ENCODE measurements around the gene RBMXL3.
"Not testable (repeated sequence)": the region's sequence is repeated elsewhere in the genome, so short reads cannot be mapped to it uniquely, and the experiment has no call there.

Gene RBMXL3

GRCh38 chrX:115189110-115189509 lies at the start of gene RBMXL3:
TSS of gene RBMXL3 (plus strand) at chrX:115189410. CDS start at chrX:115189442, 32 bp downstream.
- no peak for DNase-seq

GRCh38 chrX:115142057-115142456 lies 47.2 kb upstream of the RBMXL3 start:
- no peak for DNase-seq

DNA sequence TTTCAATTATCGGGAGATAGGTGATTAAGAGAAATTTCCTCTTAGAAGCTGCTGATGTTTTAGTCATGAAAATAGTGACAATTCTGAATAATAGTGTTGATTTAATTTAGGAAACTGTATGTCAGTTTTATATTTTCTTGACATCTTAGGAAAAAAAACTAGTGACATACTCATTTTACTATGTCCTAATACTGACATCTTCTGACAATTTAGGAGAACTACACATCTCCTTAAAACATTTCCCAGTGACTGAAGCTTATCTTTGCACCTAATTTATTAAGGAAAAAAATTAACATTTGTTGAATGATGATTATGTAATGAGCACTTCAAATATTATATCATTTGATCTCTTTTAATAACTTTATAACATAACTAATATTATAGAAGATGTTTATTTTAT lies 42.0 kb upstream of the RBMXL3 start:
- DNase-seq: no peak

DNA sequence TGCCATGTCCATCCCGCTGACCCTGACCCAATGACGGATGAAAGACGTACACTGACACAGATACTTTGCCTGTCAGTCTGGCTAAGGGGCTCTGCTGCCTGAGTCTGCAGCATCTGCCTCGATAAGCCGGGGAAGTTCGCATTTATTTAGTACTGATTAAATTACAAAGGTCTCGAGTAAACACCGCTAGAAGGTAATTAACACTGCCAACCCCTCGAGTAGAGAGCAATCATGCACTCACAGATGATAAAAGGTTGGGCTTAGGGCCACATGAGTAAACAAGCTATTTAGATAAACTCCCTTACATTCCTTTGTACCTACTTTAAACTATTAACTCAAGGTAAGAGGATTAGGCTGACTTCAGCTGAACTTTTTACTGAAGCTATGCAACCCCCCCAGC lies 16.0 kb upstream of the RBMXL3 start:
- no peak for DNase-seq

DNA sequence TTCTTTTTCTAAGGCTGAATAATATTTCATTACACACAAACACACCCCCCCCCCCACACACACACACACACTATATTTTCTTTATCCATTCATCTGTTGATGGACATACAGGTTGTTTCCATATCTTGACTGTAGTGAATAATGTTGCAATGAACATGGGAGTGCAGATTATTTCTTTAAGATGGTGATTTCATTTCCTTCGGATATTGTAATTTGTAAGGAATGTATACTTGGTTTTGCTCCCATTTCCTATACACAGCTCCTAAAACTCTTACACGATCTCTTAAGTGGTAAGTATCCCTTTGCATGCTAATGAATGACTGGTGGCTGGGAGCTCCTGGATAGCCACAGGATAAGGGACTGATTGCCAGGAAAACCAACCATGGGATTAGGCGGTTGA lies 14.7 kb upstream of the RBMXL3 start:
- no peak for DNase-seq

GRCh38 chrX:115177932-115178331 lies 11.3 kb upstream of the RBMXL3 start:
- DNase-seq: no peak

DNA sequence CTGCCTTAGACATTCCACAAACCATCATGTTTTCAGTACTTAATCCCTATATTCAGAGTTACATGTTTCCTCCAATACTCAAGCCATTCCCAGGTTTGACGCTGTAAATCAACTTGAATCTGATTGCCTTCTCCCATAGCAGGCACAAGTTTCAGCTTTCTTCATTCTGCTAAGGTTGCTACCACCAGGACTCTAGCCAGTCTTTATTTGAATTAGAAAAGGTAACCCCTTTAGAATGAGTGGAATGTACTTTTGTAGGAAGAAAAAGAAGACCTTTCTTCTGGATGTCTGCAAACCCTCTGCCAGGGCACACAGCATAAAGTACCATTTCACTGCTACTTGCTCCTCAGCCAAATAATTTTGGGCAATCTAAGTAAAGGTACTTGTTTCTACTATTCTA lies 10.7 kb upstream of the RBMXL3 start:
- DNase-seq: no peak

DNA sequence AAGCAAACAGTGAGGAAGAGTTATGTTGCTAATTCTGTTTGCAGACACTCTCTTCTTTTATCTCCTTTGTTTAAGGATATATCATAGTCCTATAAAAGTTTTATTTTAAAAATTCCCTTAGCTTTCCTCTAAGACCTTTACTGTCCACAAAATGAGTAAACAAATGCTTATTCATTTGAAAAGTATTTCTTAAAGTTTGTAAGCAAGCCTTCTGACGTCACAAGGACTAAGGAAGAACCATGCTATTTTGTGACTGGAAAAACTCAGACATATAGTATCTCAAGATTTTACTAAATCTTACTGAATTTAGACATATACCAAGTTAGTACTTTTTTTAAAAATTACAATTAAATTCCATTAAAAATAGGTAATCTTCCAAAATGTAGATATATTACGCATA lies 5.2 kb upstream of the RBMXL3 start:
- no peak for DNase-seq

DNA sequence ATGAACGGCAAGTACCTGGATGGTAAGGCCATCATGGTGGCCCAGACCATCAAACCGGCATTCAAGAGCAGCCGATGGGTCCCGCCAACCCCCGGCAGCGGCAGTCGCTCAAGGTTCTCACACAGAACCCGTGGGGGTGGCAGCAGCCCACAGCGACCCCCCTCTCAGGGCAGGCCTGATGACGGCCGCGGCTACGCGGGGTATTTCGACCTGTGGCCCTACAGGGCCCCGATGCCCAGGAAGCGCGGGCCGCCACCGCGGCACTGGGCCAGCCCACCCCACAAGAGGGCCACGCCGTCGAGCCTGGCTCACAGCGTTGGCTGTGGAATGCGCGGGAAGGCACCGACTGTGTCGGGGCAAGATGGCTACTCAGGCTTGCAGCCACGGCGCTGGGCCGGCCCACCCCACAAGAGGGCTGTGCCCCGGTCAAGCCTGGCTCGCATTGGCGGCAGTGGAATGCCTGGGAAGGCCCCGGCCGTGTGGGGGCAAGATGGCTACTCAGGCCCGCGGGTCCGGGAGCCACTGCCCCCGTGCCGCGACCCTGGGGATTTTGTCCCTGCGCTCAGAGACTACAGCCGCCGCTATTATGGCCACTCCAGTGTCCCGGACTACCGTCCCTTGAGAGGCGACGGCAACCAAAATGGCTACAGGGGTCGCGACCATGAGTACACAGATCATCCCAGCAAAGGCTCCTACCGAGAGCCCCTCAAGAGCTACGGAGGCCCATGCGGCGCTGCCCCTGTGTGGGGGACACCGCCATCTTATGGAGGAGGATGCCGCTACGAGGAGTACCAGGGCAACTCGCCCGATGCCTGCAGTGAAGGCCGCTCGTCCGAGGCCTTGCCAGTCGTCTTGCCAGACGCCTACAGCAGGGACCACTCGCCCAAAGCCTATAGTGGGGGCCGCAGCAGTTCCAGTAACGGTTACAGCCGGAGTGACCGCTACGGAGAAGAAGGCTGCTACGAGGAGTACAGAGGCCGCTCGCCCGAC lies 731 bp downstream of the RBMXL3 start:
- no peak for DNase-seq

GRCh38 chrX:115190636-115191489 lies 1.7 kb downstream of the RBMXL3 start:
- no peak for DNase-seq

DNA sequence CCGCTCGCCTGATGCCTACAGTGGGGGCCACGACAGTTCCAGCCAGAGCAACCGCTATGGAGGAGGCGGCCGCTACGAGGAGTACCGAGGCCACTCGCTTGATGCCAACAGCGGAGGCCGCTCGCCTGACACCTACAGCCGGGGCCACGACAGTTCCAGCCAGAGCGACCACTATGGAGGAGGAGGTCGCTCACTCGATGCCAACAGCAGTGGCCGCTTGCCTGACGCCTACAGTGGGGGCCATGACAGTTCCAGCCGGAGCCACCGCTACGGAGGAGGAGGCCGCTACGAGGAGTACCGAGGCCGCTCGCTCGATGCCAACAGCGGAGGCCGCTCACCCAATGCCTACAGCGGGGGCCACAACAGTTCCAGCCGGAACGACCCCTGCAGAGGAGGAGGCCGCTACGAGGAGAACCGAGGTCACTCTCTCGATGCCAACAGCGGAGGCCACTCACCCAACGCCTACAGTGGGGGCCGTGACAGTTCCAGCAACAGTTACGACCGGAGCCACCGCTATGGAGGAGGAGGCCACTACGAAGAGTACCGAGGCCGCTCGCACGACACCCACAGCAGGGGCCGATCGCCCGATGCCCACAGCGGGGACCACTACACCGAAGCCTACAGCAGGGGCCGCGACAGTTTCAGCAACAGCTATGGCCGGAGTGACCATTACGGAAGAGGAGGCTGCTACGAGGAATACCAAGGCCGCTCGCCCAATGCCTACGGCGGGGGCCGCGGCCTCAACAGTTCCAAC lies 2.5 kb downstream of the RBMXL3 start:
- DNase-seq: no peak

- no peak for DNase-seq
These were observed 3.1 kb downstream of the RBMXL3 start for GRCh38 chrX:115192244-115192700.

DNA sequence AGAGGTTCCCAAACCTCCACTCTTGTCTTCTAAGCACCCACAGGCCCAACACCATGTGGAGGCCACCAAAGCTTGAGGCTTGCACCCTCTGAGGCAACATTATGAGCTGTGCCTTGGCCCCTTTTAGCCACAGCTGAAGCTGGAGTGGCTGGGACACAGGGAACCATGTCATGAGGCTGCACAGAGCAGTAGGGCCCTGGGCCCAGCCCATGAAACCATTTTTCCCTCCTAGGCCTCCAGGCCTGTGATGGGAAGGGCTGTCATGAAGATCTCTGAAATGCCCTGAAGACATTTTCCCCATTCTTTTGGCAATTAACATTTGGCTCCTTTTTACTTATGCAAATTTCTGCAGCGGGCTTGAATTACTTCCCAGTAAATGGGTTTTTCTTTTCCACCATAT lies 14.8 kb downstream of the RBMXL3 start:
- no peak for DNase-seq

GRCh38 chrX:115209547-115209946 lies 20.3 kb downstream of the RBMXL3 start:
- not testable (repeated sequence) for DNase-seq

GRCh38 chrX:115214151-115214550 lies 24.9 kb downstream of the RBMXL3 start:
- no peak for DNase-seq

GRCh38 chrX:115214605-115215004 lies 25.4 kb downstream of the RBMXL3 start:
- DNase-seq: no peak

DNA sequence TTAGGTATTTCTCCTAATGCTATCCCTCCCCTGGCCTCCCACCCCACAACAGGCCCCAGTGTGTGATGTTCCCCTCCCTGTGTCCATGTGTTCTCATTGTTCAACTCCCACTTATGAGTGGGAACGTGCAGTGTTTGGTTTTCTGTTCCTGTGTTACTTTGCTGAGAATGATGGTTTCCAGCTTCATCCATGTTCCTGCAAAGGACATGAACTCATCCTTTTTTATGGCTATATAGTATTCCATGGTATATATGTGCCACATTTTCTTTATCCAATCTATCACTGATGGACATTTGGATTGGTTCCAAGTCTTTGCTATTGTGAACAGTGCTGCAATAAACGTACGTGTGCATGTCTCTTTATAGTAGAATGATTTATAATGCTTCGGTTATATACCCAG lies 28.1 kb downstream of the RBMXL3 start:
- not testable (repeated sequence) for DNase-seq

GRCh38 chrX:115226929-115227328 lies 37.7 kb downstream of the RBMXL3 start:
- no peak for DNase-seq

DNA sequence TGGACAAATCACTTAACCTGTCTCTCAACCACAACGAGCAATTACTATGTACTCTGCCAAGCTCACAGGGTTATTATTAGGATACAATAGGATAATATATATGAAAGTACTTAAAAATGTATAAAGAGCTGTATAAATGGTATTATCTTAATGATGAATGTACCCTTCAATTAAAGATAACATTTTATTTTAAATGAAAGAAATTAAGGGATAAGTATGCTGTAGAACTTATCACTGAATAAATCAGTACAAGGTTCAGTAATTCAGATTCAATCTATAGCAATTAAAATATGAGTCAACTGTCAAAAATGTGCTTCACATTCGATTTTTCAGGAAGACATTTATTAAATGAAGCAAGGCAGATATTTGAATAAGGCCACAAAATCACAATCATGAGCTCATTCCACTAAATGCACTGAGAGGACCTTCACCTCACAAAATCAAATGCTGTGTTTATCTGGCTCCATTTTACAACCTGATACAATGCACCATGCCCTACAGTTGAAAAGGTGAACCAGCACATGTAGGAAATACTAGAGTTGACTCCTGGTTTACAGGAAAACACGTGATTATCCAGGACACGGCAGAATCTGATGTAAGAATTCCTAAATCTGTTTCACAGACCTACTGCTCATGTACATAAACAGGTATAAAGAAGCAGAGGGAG lies 40.3 kb downstream of the RBMXL3 start:
- DNase-seq: no peak

GRCh38 chrX:115232933-115233496 lies 43.8 kb downstream of the RBMXL3 start:
- no peak for DNase-seq

DNA sequence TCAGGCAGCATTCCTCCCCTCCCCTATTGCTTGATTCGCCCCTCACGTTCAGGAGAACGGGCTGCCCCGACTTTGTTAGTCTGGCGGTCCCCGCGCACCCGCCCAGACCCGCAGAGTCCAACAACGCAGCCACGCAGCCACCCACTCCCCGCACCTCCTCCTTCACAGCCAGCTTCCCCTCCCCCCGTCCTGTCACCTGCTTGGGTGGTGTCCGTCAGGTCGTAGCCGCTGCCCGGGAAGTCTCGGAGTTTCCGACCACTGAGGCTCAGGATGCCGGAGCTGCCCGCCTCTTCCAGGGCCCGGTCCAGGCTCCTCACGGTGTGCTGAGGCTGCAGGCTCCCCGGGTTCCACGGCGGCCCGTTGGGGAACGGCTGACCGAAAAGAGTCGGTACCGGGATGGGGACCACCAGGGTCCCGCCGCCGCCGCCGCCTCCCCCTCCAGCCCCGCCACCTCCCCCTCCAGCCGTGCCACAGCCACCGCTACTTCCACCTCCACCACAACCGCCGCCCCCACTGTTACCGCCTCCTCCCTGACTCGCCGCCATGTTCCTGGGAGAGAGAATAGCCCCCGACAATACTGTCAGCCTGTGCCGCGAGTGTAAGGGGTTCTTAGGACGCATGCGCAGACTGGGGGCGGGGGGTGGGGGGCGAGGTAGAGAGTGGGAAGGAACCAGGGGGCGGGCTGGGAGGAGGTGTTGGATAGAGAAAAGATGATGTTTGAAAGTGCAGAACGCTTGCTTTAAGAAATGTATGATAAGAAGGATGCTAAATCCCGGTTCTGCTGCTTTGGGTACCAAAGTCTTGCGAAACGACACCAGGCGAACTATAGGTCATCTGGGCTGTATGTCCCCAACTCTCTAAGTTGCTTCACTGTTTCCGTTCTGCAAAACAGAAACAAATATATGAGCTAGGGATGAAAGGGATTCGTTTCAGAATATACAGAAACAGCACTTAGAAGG lies 44.6 kb downstream of the RBMXL3 start, which contains the start of gene LRCH2:
TSS of gene LRCH2 (minus strand) at position 600 of the 959 bp plus-strand sequence. CDS start at position 545, 55 bp downstream.
- no peak for DNase-seq
